HCT116 (cell line): Measurements from ENCODE around the gene RPL19. TPM values are rescaled to one million over a fixed set of nuclear protein-coding genes. Genes with fewer than 3 reads are reported as not detected.

ENCODE experiments used
- ATAC-seq: fragments of 200-7000 bp; cut with Tn5 transposase; 2 replicates; pipeline ENCODE4 v1.9.1; 2020; ENCODE audit warnings: mild to moderate bottlenecking, moderate library complexity
- BruUV-seq: library from RNA; stranded (reverse); fragments of 400-500 nt; replicated peaks from 2 replicates; lab custom pipeline; 2021; lab: Mats Ljungman, UMichigan
- CTCF ChIA-PET: fragments of 300-600 bp; sonication (Branson Sonifier 250); formaldehyde crosslinking; loops from one replicate; lab custom pipeline; 2021; ENCODE audit warnings: antibody characterized with exemption; lab: Charles Lee
- POLR2A ChIA-PET: fragments of 300-600, 350-600 bp; sonication (Branson Sonifier 250); formaldehyde crosslinking; loops from one replicate; lab custom pipeline; 2021; ENCODE audit warnings: antibody characterized with exemption; lab: Charles Lee
- RAD21 ChIA-PET, 2 experiments: fragments of 300-600 bp; sonication (Branson Sonifier 250); formaldehyde crosslinking; loops; one replicate each; lab custom pipeline; 2023; ENCODE audit warnings: low total read pairs in 2 of 2; ENCODE audit not compliant: uncharacterized antibody in 2 of 2, unreplicated experiment in 2 of 2, low non-redundant PET in 1 of 2; lab: Charles Lee
- DNase-seq: peaks from one replicate; pipeline ENCODE4 v3.0.0-alpha.2; 2010; ENCODE audit warnings: low read depth, low spot score
- H2AFZ ChIP-seq: fragments of 200-600 bp; shearing (Covaris generic), sonication (generic); 2 replicates; pipeline ENCODE4 v1.6.1; 2017; ENCODE audit warnings: low read depth, mixed run types, mixed read lengths, antibody characterized with exemption, low read length; ENCODE audit not compliant: poor library complexity, severe bottlenecking
- H3K27ac ChIP-seq: 2 replicates; pipeline ENCODE4 v1.5.1; 2012; ENCODE audit warnings: low read depth, low read length
- H3K27me3 ChIP-seq: fragments of 200-600 bp; sonication (generic); 2 replicates; pipeline ENCODE4 v1.6.1; 2016; ENCODE audit warnings: mixed run types, low read length, mixed read lengths; ENCODE audit not compliant: insufficient read depth
- H3K36me3 ChIP-seq, 2 experiments: fragments of 200-500 bp in 1 of 2; fragments of 200-600 bp in 1 of 2; sonication (Bioruptor generic) in 1 of 2; sonication (generic) in 1 of 2; 2 replicates each; pipeline versions ENCODE4 v1.5.1 to v1.6.1; 2014 to 2016; ENCODE audit warnings: low read length in 2 of 2, inconsistent platforms in 1 of 2, mixed read lengths in 1 of 2, mixed run types in 1 of 2; ENCODE audit not compliant: insufficient read depth in 2 of 2, control insufficient read depth in 1 of 2
- H3K4me1 ChIP-seq, 2 experiments: fragments of 200-600 bp in 1 of 2; sonication (generic) in 1 of 2; 2 replicates each; pipeline versions ENCODE4 v1.5.1 to v1.6.1; 2012 to 2017; ENCODE audit warnings: low read length in 2 of 2, inconsistent platforms in 1 of 2, mild to moderate bottlenecking in 1 of 2, mixed read lengths in 1 of 2, mixed run types in 1 of 2, moderate library complexity in 1 of 2; ENCODE audit not compliant: insufficient read depth in 2 of 2, control insufficient read depth in 1 of 2
- H3K4me2 ChIP-seq: fragments of 200-600 bp; sonication (generic); 2 replicates; pipeline ENCODE4 v1.6.1; 2017; ENCODE audit warnings: mixed run types, low read length, mixed read lengths
- H3K4me3 ChIP-seq, 2 experiments: fragments of 200-600 bp in 1 of 2; sonication (generic) in 1 of 2; replicated peaks in 1 of 2; 2 replicates each; pipeline ENCODE4 v1.5.1; 2011 to 2016; ENCODE audit warnings: low read length in 2 of 2, control low read depth in 1 of 2, low read depth in 1 of 2, mild to moderate bottlenecking in 1 of 2, mixed read lengths in 1 of 2, mixed run types in 1 of 2
- H3K79me2 ChIP-seq: fragments of 200-600 bp; sonication (generic); 2 replicates; pipeline ENCODE4 v1.6.1; 2017; ENCODE audit warnings: mild to moderate bottlenecking, mixed run types, low read length, moderate library complexity, mixed read lengths; ENCODE audit not compliant: insufficient read depth
- H3K9ac ChIP-seq: fragments of 200-600 bp; sonication (generic); 2 replicates; pipeline ENCODE4 v1.6.1; 2016; ENCODE audit warnings: low read length, mixed read lengths
- H3K9me2 ChIP-seq: fragments of 200-600 bp; sonication (generic), shearing (Covaris generic); 2 replicates; pipeline ENCODE4 v1.6.1; 2017; ENCODE audit warnings: mixed run types, mild to moderate bottlenecking, moderate library complexity; ENCODE audit not compliant: insufficient read depth
- H3K9me3 ChIP-seq, 2 experiments: fragments of 200-500 bp in 1 of 2; fragments of 200-600 bp in 1 of 2; sonication (Bioruptor generic) in 1 of 2; sonication (generic) in 1 of 2; 2 replicates each; pipeline ENCODE4 v1.6.1; 2014 to 2017; ENCODE audit warnings: low read length in 2 of 2, mixed read lengths in 2 of 2, inconsistent platforms in 1 of 2, low read depth in 1 of 2, mild to moderate bottlenecking in 1 of 2, mixed run types in 1 of 2, moderate library complexity in 1 of 2; ENCODE audit not compliant: control insufficient read depth in 1 of 2, insufficient read depth in 1 of 2
- H4K20me1 ChIP-seq: fragments of 200-600 bp; sonication (generic), shearing (Covaris generic); 2 replicates; pipeline ENCODE4 v1.6.1; 2017; ENCODE audit warnings: mixed run types, mild to moderate bottlenecking, moderate library complexity; ENCODE audit not compliant: insufficient read depth
- EGR1 ChIP-seq: IDR thresholded peaks from 2 replicates; pipeline ENCODE4 v1.6.1; 2012; ENCODE audit warnings: low read depth
- EZH2phosphoT487 ChIP-seq: fragments of 200-600 bp; IDR thresholded peaks from 2 replicates; pipeline ENCODE4 v1.6.1; 2018; ENCODE audit warnings: antibody characterized with exemption, borderline replicate concordance
- FOSL1 ChIP-seq: IDR thresholded peaks from 2 replicates; pipeline ENCODE4 v1.6.1; 2012; ENCODE audit warnings: low read depth
- POLR2A ChIP-seq: IDR thresholded peaks from 2 replicates; pipeline ENCODE4 v1.7.0; 2011; ENCODE audit warnings: borderline replicate concordance; ENCODE audit not compliant: insufficient read depth, insufficient read length; ENCODE audit errors: extremely low read depth
- SP1 ChIP-seq: IDR thresholded peaks from 2 replicates; pipeline ENCODE4 v1.6.1; 2012; ENCODE audit warnings: low read depth
- TCF7L2 ChIP-seq: IDR thresholded peaks from 2 replicates; pipeline ENCODE4 v1.7.0; 2011; ENCODE audit warnings: borderline replicate concordance, inconsistent platforms; ENCODE audit not compliant: insufficient read depth, insufficient read length; ENCODE audit errors: extremely low read depth
- YY1 ChIP-seq: IDR thresholded peaks from 2 replicates; pipeline ENCODE4 v1.6.1; 2011; ENCODE audit warnings: low read length, low read depth, moderate library complexity, mild to moderate bottlenecking; ENCODE audit not compliant: insufficient replicate concordance; ENCODE audit errors: extremely low read depth
- intact Hi-C: fragments of 100-400 bp; cut with micrococcal nuclease; formaldehyde crosslinking; loops from 2 replicates; pipeline ENCODE4 v1.10.0; 2022
- total RNA-seq: library from RNA; stranded (reverse); gene quantifications from one replicate; pipeline ENCODE4 v1.2.1, GENCODE V29; 2021; ENCODE audit not compliant: unreplicated experiment
- TF ChIP-seq, protein P1 (sequence below), 3 experiments: fragments of 200-600 bp in 1 of 3; sonication (generic) in 1 of 3; IDR thresholded peaks in 2 of 3; conservative IDR thresholded peaks in 1 of 3; 2 replicates each; pipeline ENCODE4 v1.5.1; 2012 to 2017; ENCODE audit warnings: low read depth in 2 of 3, low read length in 2 of 3, antibody characterized with exemption in 1 of 3, borderline replicate concordance in 1 of 3, control low read depth in 1 of 3, mild to moderate bottlenecking in 1 of 3, mixed read lengths in 1 of 3, mixed run types in 1 of 3, moderate library complexity in 1 of 3; ENCODE audit not compliant: insufficient read depth in 1 of 3
- TF ChIP-seq, protein P2 (sequence below): IDR thresholded peaks from 2 replicates; pipeline ENCODE4 v1.6.1; 2012; ENCODE audit warnings: low read depth
- TF ChIP-seq, protein P3 (sequence below): IDR thresholded peaks from 2 replicates; pipeline ENCODE4 v1.6.1; 2011; ENCODE audit warnings: mild to moderate bottlenecking, low read length, moderate library complexity; ENCODE audit not compliant: insufficient replicate concordance; ENCODE audit errors: extremely low read depth

RPL19 gene
- total RNA-seq, 1 experiment from 2014 or later = 2,276 TPM

DNA sequence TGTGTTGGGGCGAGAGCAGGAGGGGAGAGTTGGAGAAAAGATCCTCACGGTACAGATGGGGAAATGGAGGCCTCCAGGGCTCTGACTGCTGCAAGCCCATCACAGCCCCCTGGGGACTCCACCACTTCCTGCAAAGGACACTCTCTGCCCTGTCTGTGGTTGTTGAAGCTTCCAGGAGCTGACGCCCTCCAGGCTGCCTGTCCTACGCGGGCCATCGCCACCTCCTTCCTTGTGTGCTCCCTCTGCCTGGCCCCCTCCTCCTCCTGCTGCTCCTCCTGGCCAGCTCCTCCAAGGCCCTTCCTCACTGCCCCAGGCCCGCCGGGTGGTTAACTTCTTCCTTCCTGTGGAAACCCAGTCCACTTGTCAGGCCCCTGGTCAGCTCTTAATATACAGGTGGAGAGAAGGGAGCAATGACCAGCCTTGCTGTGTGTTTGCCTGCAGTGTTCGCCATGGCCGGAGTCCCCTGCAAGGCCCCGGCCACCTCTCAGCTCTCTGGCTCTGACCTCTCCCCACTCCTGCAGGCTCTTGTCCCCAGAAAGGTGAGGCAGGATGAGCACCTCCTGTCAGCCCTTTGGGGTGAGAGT, 44.0 kb downstream of the RPL19 start:
- no peaks in the 10 kb centered on the region for H3K79me2 ChIP-seq
- TF ChIP-seq TCF7L2 (no peak), EGR1 (no peak), EZH2phosphoT487 (no peak), POLR2A (no peak), FOSL1 (no peak), SP1 (no peak), YY1 (no peak)
- TF ChIP-seq, protein P1, sequence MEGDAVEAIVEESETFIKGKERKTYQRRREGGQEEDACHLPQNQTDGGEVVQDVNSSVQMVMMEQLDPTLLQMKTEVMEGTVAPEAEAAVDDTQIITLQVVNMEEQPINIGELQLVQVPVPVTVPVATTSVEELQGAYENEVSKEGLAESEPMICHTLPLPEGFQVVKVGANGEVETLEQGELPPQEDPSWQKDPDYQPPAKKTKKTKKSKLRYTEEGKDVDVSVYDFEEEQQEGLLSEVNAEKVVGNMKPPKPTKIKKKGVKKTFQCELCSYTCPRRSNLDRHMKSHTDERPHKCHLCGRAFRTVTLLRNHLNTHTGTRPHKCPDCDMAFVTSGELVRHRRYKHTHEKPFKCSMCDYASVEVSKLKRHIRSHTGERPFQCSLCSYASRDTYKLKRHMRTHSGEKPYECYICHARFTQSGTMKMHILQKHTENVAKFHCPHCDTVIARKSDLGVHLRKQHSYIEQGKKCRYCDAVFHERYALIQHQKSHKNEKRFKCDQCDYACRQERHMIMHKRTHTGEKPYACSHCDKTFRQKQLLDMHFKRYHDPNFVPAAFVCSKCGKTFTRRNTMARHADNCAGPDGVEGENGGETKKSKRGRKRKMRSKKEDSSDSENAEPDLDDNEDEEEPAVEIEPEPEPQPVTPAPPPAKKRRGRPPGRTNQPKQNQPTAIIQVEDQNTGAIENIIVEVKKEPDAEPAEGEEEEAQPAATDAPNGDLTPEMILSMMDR (IDR thresholded peaks at IDR 0.05 in 2 of 3, conservative IDR thresholded peaks at IDR 0.05 in 1 of 3; ENCODE audit: borderline replicate concordance in 1 of 3, insufficient read depth in 1 of 3, low read depth in 2 of 3, low read length in 2 of 3) = no peak
- TF ChIP-seq, protein P2, sequence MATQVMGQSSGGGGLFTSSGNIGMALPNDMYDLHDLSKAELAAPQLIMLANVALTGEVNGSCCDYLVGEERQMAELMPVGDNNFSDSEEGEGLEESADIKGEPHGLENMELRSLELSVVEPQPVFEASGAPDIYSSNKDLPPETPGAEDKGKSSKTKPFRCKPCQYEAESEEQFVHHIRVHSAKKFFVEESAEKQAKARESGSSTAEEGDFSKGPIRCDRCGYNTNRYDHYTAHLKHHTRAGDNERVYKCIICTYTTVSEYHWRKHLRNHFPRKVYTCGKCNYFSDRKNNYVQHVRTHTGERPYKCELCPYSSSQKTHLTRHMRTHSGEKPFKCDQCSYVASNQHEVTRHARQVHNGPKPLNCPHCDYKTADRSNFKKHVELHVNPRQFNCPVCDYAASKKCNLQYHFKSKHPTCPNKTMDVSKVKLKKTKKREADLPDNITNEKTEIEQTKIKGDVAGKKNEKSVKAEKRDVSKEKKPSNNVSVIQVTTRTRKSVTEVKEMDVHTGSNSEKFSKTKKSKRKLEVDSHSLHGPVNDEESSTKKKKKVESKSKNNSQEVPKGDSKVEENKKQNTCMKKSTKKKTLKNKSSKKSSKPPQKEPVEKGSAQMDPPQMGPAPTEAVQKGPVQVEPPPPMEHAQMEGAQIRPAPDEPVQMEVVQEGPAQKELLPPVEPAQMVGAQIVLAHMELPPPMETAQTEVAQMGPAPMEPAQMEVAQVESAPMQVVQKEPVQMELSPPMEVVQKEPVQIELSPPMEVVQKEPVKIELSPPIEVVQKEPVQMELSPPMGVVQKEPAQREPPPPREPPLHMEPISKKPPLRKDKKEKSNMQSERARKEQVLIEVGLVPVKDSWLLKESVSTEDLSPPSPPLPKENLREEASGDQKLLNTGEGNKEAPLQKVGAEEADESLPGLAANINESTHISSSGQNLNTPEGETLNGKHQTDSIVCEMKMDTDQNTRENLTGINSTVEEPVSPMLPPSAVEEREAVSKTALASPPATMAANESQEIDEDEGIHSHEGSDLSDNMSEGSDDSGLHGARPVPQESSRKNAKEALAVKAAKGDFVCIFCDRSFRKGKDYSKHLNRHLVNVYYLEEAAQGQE = no peak
- TF ChIP-seq, protein P3, sequence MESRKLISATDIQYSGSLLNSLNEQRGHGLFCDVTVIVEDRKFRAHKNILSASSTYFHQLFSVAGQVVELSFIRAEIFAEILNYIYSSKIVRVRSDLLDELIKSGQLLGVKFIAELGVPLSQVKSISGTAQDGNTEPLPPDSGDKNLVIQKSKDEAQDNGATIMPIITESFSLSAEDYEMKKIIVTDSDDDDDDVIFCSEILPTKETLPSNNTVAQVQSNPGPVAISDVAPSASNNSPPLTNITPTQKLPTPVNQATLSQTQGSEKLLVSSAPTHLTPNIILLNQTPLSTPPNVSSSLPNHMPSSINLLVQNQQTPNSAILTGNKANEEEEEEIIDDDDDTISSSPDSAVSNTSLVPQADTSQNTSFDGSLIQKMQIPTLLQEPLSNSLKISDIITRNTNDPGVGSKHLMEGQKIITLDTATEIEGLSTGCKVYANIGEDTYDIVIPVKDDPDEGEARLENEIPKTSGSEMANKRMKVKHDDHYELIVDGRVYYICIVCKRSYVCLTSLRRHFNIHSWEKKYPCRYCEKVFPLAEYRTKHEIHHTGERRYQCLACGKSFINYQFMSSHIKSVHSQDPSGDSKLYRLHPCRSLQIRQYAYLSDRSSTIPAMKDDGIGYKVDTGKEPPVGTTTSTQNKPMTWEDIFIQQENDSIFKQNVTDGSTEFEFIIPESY = no peak
- TF ChIP-seq, all 23 proteins: peak for 0
- H3K4me2 ChIP-seq = no peak overlapping the region
- no peaks in the 10 kb centered on the region for H3K9me2 ChIP-seq
- no peak overlapping the region for H3K27ac ChIP-seq
- intact Hi-C loops = loop anchor here (1.0 kb wide), 2 partner anchors 37 to 261 kb away; no protein-coding TSS in a partner anchor
- CTCF ChIA-PET = interaction anchor here (0.6 to 3.1 kb wide), 19 partner anchors 9 to 493 kb away, joined by 3 to 105 read pairs (median 6); partner anchors contain the start of genes LASP1 and RPL19
- no peaks in the 10 kb centered on the region for H3K9me3 ChIP-seq
- H2AFZ ChIP-seq = no peak overlapping the region
- POLR2A ChIA-PET = interaction anchor here (1.3 to 2.9 kb wide), 2 partner anchors 38 to 44 kb away, joined by 6 to 13 read pairs; partner anchors contain the start of gene RPL19
- no TSS peak for BruUV-seq
- H4K20me1 ChIP-seq = no peaks in the 10 kb centered on the region
- RAD21 ChIA-PET = interaction anchor here (1.2 to 2.4 kb wide), 5 partner anchors 12 to 91 kb away, joined by 3 to 20 read pairs (median 5); no protein-coding TSS in a partner anchor
- H3K9ac ChIP-seq = no peak overlapping the region
- H3K27me3 ChIP-seq = no peaks in the 10 kb centered on the region
- DNase-seq (no peak), ATAC-seq (no peak)
- H3K36me3 ChIP-seq = no peaks in the 10 kb centered on the region
- H3K4me1 ChIP-seq = peaks cover 8 to 21% of the 10 kb centered on the region in 2 experiments; a peak in 3 of 4 replicates
- no peak overlapping the region for H3K4me3 ChIP-seq
